HG02938 (cell line): ENCODE results near the gene ZNF652.
"Not testable (repeated sequence)": the region's sequence is repeated elsewhere in the genome, so short reads cannot be mapped to it uniquely, and the experiment has no call there.

Source experiments
- ATAC-seq: cut with Tn5 transposase; IDR thresholded peaks from one replicate; pipeline ENCODE4 v1.9.1; 2021; ENCODE audit warnings: mild to moderate bottlenecking, moderate library complexity; ENCODE audit not compliant: unreplicated experiment

Gene ZNF652

GRCh38 chr17:49275981-49276380 lies 86.1 kb downstream of the ZNF652 start:
- not testable (repeated sequence) for ATAC-seq

DNA sequence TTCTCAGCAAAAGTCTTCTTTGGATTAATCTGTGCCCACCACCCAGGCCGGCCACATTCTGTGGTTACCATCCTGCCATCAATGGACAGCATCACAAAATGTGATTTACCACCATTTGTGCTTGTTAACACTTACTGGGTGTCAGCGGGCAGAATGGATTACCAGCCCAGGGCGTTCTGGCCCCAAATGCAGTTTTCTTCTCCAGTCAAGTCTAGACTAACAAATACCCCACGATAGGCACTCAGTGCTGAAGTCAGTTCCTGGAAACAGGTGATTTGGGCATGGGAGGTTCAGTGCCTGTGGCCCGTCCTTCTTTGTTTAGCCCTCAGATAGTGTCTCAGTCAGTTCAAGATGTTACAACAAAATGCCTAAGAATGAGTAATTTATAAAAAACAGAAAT lies 92.7 kb downstream of the ZNF652 start:
- no peak for ATAC-seq

- no peak for ATAC-seq
Measured at GRCh38 chr17:49267912-49268311, 94.1 kb downstream of the ZNF652 start.

DNA sequence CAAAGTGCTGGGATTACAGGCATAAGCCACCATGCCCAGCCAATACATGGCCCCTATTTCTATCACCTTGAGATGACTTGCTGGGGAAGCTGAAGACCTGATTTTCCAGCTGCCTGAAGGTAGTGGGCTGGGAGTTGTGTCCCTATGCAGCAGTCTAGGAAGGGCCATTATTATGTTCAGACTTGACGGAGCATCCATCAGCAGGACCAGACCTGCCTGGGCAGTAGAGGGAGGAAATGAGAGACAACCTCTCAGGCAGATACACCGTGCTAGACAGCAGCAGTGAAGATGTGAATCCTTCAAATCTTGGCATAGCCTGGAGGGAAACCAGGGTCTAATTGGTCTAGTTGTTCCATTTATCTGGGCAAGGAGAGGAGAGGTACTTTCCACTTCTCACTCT lies 95.8 kb downstream of the ZNF652 start:
- ATAC-seq = no peak

GRCh38 chr17:49261540-49261939 lies 100.5 kb downstream of the ZNF652 start:
- ATAC-seq = not testable (repeated sequence)

DNA sequence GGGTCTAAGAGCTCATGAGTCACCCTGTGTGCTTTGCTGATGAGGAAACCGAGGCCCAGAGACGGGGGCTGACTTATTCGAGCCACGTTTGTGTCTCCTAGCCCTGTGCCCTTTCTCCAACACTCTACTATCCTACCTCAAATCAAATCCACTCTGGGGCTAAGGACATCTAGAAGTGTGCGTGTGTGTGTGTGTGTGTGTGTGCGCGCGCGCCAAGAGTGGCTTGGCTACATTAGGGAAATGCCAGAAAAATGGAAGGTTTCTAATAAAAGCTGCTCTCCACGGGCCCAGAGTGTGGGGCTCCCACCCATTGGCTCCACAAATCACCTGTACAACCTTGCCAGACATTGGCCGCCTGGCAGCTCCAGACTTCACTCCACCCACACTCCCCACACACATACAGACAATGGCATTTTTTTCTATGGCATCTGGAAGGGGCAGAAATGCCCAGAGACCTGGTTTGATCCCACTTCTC lies 101.2 kb downstream of the ZNF652 start:
- ATAC-seq = no peak

- no peak for ATAC-seq
Measured at GRCh38 chr17:49260011-49260816, 101.8 kb downstream of the ZNF652 start.

GRCh38 chr17:49259663-49260010 lies 102.4 kb downstream of the ZNF652 start:
- ATAC-seq = no peak

DNA sequence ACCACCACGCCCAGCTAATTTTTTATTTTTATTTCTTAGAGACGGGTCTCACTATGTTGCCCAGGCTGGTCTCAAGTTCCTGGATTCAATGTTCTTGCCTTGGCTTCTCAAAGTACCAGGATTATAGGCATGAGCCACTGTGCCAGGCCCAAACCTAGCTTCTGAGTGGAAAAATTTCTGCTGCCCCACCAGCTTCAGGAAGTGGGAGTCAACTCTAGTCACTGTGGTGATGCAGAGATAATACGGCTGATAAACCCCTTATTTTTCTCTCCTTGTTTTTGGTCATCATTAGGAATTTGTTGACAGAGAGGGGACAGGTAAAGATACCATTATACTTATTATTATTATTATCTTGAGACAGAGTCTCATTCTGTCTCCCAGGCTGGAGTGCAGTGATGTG lies 103.7 kb downstream of the ZNF652 start:
- no peak for ATAC-seq

GRCh38 chr17:49255125-49255524 lies 106.9 kb downstream of the ZNF652 start:
- ATAC-seq = no peak

DNA sequence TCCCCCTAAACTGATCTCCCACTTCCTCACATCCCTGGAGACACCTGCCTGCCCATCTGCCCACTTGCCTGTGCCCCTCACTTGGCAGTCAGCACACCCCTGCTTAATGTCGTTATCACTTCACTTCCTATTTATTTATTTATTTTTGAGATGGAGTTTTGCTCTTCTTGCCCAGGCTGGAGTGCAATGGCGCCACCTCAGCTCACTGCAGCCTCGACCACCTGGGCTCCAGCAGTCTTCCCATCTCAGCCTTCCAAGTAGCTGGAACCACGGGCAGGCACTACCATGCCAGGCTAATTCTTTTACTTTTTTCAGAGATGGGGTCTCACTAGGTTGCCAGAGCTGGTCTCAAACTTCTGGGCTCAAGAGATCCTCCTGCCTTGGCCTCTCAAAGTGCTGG lies 108.0 kb downstream of the ZNF652 start:
- no peak for ATAC-seq

GRCh38 chr17:49252148-49252695 lies 109.8 kb downstream of the ZNF652 start:
- no peak for ATAC-seq

GRCh38 chr17:49249890-49250522 lies 112.0 kb downstream of the ZNF652 start:
- no peak for ATAC-seq

DNA sequence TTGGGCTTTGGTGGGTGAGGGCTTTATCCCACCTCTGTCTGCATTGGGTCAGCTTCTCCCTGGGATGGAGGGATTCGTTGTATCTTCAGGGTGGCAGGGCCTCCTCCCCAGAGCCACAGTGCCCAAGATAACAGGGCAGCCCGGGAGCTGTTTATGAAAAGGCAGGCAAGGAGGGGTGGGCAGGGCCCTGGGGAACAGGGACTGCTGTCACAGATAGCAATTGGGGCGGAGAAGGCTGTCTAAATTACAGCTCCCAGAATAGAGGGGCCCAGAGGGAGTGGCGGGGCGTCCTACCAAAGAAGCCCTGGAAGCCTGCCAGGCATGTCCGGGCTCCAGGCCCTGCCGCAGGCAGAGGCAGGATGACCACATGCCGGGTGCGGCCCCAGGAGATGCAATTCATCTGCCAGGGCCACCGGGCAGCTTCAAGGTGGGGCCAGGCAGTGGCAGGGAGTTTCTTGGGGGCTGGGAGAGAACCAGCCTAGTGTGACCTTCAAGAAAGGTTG lies 112.7 kb downstream of the ZNF652 start:
- no peak for ATAC-seq

DNA sequence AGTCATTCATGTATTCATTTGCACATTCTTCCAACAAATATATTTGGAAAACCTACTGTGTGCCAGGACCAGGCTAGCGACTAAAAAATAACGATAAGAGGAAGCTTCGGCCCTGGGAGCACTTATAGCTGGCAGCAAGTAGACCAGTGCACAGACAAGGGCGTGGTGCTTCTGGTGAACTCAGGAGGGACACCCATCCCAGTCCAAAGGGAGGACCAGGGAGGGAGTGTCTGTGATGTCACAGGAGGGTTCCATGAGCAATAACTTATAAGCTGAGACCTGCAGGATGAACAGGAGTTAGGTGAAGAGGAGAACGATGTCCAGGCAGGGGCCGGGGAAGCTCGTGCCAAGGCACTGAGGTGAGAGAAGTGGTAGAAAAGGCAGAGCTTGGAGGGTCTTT lies 114.1 kb downstream of the ZNF652 start:
- no peak for ATAC-seq

- no peak for ATAC-seq
Measured at GRCh38 chr17:49244839-49245238, 117.2 kb downstream of the ZNF652 start.
